GM23338 (cell line): Measurements from ENCODE around the gene CACNA1C. TPM values are rescaled to one million over a fixed set of nuclear protein-coding genes. Genes with fewer than 3 reads are reported as not detected.

ENCODE experiments used
- ATAC-seq: fragments of 200-7000 bp; cut with Tn5 transposase; 3 replicates; pipeline ENCODE4 v1.9.1; 2020
- DNase-seq: peaks from one replicate; pipeline ENCODE4 v3.0.0-alpha.2; 2015; ENCODE audit warnings: low spot score
- H2AFZ ChIP-seq: fragments of 200-600 bp; sonication (generic); 2 replicates; pipeline ENCODE4 v1.8.0; 2016; ENCODE audit warnings: antibody characterized with exemption, mild to moderate bottlenecking, moderate library complexity
- H3F3A ChIP-seq: fragments of 200-600 bp; sonication (generic); replicated peaks from 2 replicates; pipeline ENCODE4 v1.8.0; 2017; ENCODE audit warnings: antibody characterized with exemption, mixed run types, low read depth
- H3K27ac ChIP-seq: fragments of 200-600 bp; sonication (generic); 2 replicates; pipeline ENCODE4 v1.6.1; 2016; ENCODE audit warnings: low read depth
- H3K27me3 ChIP-seq: fragments of 200-600 bp; sonication (generic); 2 replicates; pipeline ENCODE4 v1.8.0; 2016; ENCODE audit warnings: mild to moderate bottlenecking, mixed run types, moderate library complexity; ENCODE audit not compliant: insufficient read depth
- H3K36me3 ChIP-seq: fragments of 200-600 bp; sonication (generic); 2 replicates; pipeline ENCODE4 v1.8.0; 2016; ENCODE audit warnings: mild to moderate bottlenecking; ENCODE audit not compliant: insufficient read depth
- H3K4me1 ChIP-seq: fragments of 200-600 bp; sonication (generic); 2 replicates; pipeline ENCODE4 v1.8.0; 2016; ENCODE audit warnings: mild to moderate bottlenecking, moderate library complexity; ENCODE audit not compliant: insufficient read depth
- H3K4me2 ChIP-seq: fragments of 200-600 bp; sonication (generic); 2 replicates; pipeline ENCODE4 v1.7.1; 2017; ENCODE audit warnings: mixed run types
- H3K4me3 ChIP-seq: fragments of 200-600 bp; sonication (generic); 2 replicates; pipeline ENCODE4 v1.6.1; 2016; ENCODE audit warnings: mixed run types
- H3K79me2 ChIP-seq: fragments of 200-600 bp; sonication (generic); replicated peaks from 2 replicates; pipeline ENCODE4 v1.8.0; 2017; ENCODE audit warnings: mild to moderate bottlenecking; ENCODE audit not compliant: insufficient read depth
- H3K9me2 ChIP-seq: fragments of 200-600 bp; sonication (generic); 2 replicates; pipeline ENCODE4 v1.8.0; 2017; ENCODE audit not compliant: insufficient read depth
- H4K20me1 ChIP-seq: fragments of 200-600 bp; sonication (generic); replicated peaks from 2 replicates; pipeline ENCODE4 v1.8.0; 2017; ENCODE audit warnings: mild to moderate bottlenecking; ENCODE audit not compliant: insufficient read depth
- H3K27ac Mint-ChIP-seq: 2 replicates; pipeline ENCODE4 v1.8.0; 2020; ENCODE audit warnings: inconsistent platforms, mild to moderate bottlenecking, moderate library complexity, mixed read lengths
- H3K27me3 Mint-ChIP-seq: 3 replicates; pipeline ENCODE4 v1.8.0; 2022; ENCODE audit warnings: low read depth, mild to moderate bottlenecking, moderate library complexity, mixed read lengths, inconsistent platforms; ENCODE audit not compliant: insufficient read depth, poor library complexity
- H3K36me3 Mint-ChIP-seq: 3 replicates; pipeline ENCODE4 v1.8.0; 2021; ENCODE audit warnings: low read depth, mild to moderate bottlenecking, inconsistent platforms, moderate library complexity, mixed read lengths
- H3K4me1 Mint-ChIP-seq: 3 replicates; pipeline ENCODE4 v1.8.0; 2020; ENCODE audit warnings: mild to moderate bottlenecking, inconsistent platforms, mixed read lengths
- H3K4me3 Mint-ChIP-seq: 3 replicates; pipeline ENCODE4 v1.8.0; 2021; ENCODE audit warnings: moderate library complexity, mild to moderate bottlenecking, inconsistent platforms, mixed read lengths
- H3K9me3 Mint-ChIP-seq: 3 replicates; pipeline ENCODE4 v1.8.0; 2020; ENCODE audit warnings: moderate library complexity, mild to moderate bottlenecking, inconsistent platforms, mixed read lengths
- CTCF ChIP-seq, 2 experiments: fragments of 200-600 bp in 1 of 2; sonication (generic) in 1 of 2; conservative IDR thresholded peaks; 2 replicates each; pipeline versions ENCODE4 v1.5.1 to v1.6.1; 2016 to 2017; ENCODE audit warnings: antibody characterized with exemption in 2 of 2, low read depth in 2 of 2, mild to moderate bottlenecking in 2 of 2, moderate library complexity in 1 of 2
- ETS1 ChIP-seq: IDR thresholded peaks from 2 replicates; pipeline ENCODE4 v1.6.1; 2016; ENCODE audit warnings: antibody characterized with exemption
- EZH2 ChIP-seq: fragments of 200-600 bp; sonication (generic); IDR thresholded peaks from one replicate; pipeline ENCODE4 v1.8.0; 2017; ENCODE audit warnings: antibody characterized with exemption, mild to moderate bottlenecking, low read depth; ENCODE audit not compliant: unreplicated experiment
- JUNB ChIP-seq: IDR thresholded peaks from one replicate; pipeline ENCODE4 v1.6.1; 2016; ENCODE audit warnings: antibody characterized with exemption; ENCODE audit not compliant: unreplicated experiment
- POLR2AphosphoS5 ChIP-seq: IDR thresholded peaks from 2 replicates; pipeline ENCODE4 v1.6.1; 2016; ENCODE audit warnings: antibody characterized with exemption, low read depth
- REST ChIP-seq: IDR thresholded peaks from one replicate; pipeline ENCODE4 v1.6.1; 2018; ENCODE audit warnings: antibody characterized with exemption; ENCODE audit not compliant: unreplicated experiment
- ZNF114 ChIP-seq: fragments of 250-450 bp; sonication (Bioruptor Pico); IDR thresholded peaks from 2 replicates; pipeline ENCODE4 v1.5.0; 2020; ENCODE audit warnings: mild to moderate bottlenecking, moderate library complexity
- ZNF331 ChIP-seq: fragments of 250-450 bp; sonication (Bioruptor Pico); IDR thresholded peaks from 2 replicates; pipeline ENCODE4 v1.5.0; 2020; ENCODE audit warnings: low read depth, mild to moderate bottlenecking, moderate library complexity
- polyA plus RNA-seq: library from polyadenylated mRNA; unstranded; fragments of >200 nt; fragmentation: Nextera tagmentation; extraction: Ambion mirVana; gene quantifications from 2 replicates; pipeline ENCODE4 v1.2.1, GENCODE V29; 2016
- total RNA-seq: library from RNA; depleted of rRNA; stranded (reverse); fragments of >200 nt; shearing (Covaris generic); gene quantifications from 2 replicates; pipeline ENCODE4 v1.2.3, GENCODE V29; 2014

CACNA1C gene
- total and polyA plus RNA-seq, 2 experiments from 2014 or later, result 0.78 to 2.1 TPM

GRCh38 chr12:2318286-2318685 lies 265.5 kb downstream of the CACNA1C start:
- H2AFZ ChIP-seq, result no peak overlapping the region
- H3K4me3 ChIP-seq, result no peak overlapping the region
- no peak overlapping the region for H3K4me2 ChIP-seq
- H3K4me1 ChIP-seq, result no peaks in the 10 kb centered on the region
- Mint-ChIP-seq H3K4me1 (peaks cover 2% of the 10 kb centered on the region), H3K36me3 (no peaks in the 10 kb centered on the region), H3K4me3 (no peak overlapping the region), H3K27ac (no peak overlapping the region), H3K27me3 (peaks cover 3% of the 10 kb centered on the region), H3K9me3 (no peaks in the 10 kb centered on the region)
- no peak for DNase-seq
- no peaks in the 10 kb centered on the region for H3K36me3 ChIP-seq
- no peak overlapping the region for H3K27ac ChIP-seq
- ATAC-seq, result no peak
- H3K9me2 ChIP-seq, result no peaks in the 10 kb centered on the region
- no peaks in the 10 kb centered on the region for H3K79me2 ChIP-seq
- no peak for TF ChIP-seq ETS1
- no peaks in the 10 kb centered on the region for H3F3A ChIP-seq
- H3K27me3 ChIP-seq, result no peaks in the 10 kb centered on the region
- no peaks in the 10 kb centered on the region for H4K20me1 ChIP-seq

- Histone ChIP-seq H3F3A (no peaks in the 10 kb centered on the region), H3K79me2 (no peaks in the 10 kb centered on the region), H3K27me3 (no peaks in the 10 kb centered on the region), H3K27ac (no peak overlapping the region), H3K9me2 (no peaks in the 10 kb centered on the region), H3K4me3 (no peak overlapping the region), H3K4me2 (no peak overlapping the region), H2AFZ (no peak overlapping the region), H3K36me3 (no peaks in the 10 kb centered on the region), H3K4me1 (no peaks in the 10 kb centered on the region), H4K20me1 (no peaks in the 10 kb centered on the region)
- H3K36me3 Mint-ChIP-seq, result no peaks in the 10 kb centered on the region
- ATAC-seq (no peak), DNase-seq (no peak)
- no peak overlapping the region for H3K4me3 Mint-ChIP-seq
- H3K27me3 Mint-ChIP-seq, result peaks cover 3% of the 10 kb centered on the region
- peaks cover 2% of the 10 kb centered on the region for H3K4me1 Mint-ChIP-seq
- no peak overlapping the region for H3K27ac Mint-ChIP-seq
- H3K9me3 Mint-ChIP-seq, result no peaks in the 10 kb centered on the region
- no peak for TF ChIP-seq CTCF (conservative IDR thresholded peaks at IDR 0.05; ENCODE audit: low read depth in 2 of 2)
- no peak for TF ChIP-seq ZNF114 (CRISPR knock-in tag)
- TF ChIP-seq JUNB, result no peak
- TF ChIP-seq EZH2, result no peak
- no peak for TF ChIP-seq POLR2AphosphoS5
- TF ChIP-seq ZNF331 (CRISPR knock-in tag), result no peak
- TF ChIP-seq REST, result no peak
- TF ChIP-seq ETS1, result no peak
These were observed 266.3 kb downstream of the CACNA1C start for GRCh38 chr12:2319136-2319535.
